ENCODE data around the gene SCPEP1. TPM values are rescaled to one million over a fixed set of nuclear protein-coding genes. Genes with fewer than 3 reads are reported as not detected.

SCPEP1 gene
- total and polyA plus RNA-seq, 2 donors from 2014 or later: 64.0 to 130 TPM

DNA sequence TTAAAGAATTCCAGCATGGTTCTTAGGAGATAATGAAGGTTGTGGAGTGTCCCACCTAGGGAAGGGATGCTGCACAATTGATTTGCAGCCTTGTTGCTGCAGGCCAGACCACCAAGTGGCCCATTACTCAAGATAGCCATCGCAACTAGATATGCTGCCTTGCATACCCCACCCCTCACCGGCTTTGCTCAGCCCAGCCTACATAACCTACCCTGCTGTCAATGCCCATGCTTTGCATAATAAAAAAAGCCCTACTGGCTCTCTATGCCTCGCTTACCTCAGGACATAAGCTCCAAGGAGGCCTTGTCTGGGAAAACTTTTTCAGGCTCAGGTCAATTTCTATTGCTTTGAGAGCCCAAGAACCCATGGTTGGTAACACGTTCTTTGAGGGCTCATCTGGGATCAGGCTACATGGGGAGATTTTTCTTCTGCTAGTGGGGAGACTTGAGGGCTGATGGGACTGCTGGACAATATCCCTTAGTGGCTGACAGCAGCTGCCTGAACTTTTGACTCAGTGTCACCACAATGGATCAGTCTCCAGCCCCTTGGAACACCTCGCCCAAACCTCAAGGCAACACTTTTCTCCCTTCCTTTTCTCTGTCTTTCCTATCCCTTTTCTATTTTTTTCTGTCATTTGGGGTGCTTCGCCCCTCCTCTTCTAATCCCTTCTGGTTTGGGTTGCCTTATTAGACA is 38.3 kb downstream of the SCPEP1 start:
- Histone ChIP-seq H3K27ac (ENCODE audit: low read depth in 2 of 2, low read length in 2 of 2) (no peak overlapping the region), H3K4me3 (ENCODE audit: low read length in 3 of 3) (no peak overlapping the region), H3K4me1 (ENCODE audit: control insufficient read depth in 2 of 3, insufficient read depth in 2 of 3, low read depth in 1 of 3, low read length in 3 of 3) (no peaks in the 10 kb centered on the region), H3K9me3 (ENCODE audit: control insufficient read depth in 2 of 3, insufficient read depth in 1 of 3, low read length in 3 of 3) (no peaks in the 10 kb centered on the region), H3K36me3 (ENCODE audit: control insufficient read depth in 2 of 3, insufficient read depth in 3 of 3, low read length in 3 of 3) (no peaks in the 10 kb centered on the region), H3K27me3 (ENCODE audit: control insufficient read depth, insufficient read depth, low read length) (no peaks in the 10 kb centered on the region), H3K9ac (ENCODE audit: low read length in 3 of 3) (no peak overlapping the region)
- FAIRE-seq (no peak), DNase-seq (no peak)
- intact Hi-C loops (cut with DNase I): no loop called here
- TF ChIP-seq, protein P1, sequence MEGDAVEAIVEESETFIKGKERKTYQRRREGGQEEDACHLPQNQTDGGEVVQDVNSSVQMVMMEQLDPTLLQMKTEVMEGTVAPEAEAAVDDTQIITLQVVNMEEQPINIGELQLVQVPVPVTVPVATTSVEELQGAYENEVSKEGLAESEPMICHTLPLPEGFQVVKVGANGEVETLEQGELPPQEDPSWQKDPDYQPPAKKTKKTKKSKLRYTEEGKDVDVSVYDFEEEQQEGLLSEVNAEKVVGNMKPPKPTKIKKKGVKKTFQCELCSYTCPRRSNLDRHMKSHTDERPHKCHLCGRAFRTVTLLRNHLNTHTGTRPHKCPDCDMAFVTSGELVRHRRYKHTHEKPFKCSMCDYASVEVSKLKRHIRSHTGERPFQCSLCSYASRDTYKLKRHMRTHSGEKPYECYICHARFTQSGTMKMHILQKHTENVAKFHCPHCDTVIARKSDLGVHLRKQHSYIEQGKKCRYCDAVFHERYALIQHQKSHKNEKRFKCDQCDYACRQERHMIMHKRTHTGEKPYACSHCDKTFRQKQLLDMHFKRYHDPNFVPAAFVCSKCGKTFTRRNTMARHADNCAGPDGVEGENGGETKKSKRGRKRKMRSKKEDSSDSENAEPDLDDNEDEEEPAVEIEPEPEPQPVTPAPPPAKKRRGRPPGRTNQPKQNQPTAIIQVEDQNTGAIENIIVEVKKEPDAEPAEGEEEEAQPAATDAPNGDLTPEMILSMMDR (IDR thresholded peaks at IDR 0.05; ENCODE audit: borderline replicate concordance, extremely low read depth, insufficient read depth): no peak

DNA sequence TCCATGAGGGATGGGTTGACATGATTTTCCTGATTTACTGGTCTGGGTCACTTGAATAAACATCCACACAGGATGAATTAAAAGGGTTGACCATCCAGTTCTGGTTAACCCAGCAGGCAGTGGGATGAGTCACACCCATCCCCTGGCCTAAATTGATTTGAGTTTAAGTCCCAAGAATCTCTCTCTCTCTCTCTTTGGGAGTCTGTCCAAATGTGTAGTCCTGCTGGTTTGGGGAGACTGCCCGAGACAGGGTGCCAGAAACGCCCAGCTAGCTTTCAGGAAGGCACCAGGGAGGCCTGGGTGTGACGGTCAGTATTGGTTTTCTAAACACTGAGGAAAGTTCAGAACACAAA is 38.8 kb downstream of the SCPEP1 start:
- TF ChIP-seq, protein P1 (IDR thresholded peaks at IDR 0.05; ENCODE audit: borderline replicate concordance, extremely low read depth, insufficient read depth): no peak
- no peak overlapping the region for H3K27ac ChIP-seq (ENCODE audit: low read depth in 2 of 2, low read length in 2 of 2)
- H3K27me3 ChIP-seq (ENCODE audit: control insufficient read depth, insufficient read depth, low read length): no peaks in the 10 kb centered on the region
- intact Hi-C loops (cut with DNase I): no loop called here
- H3K36me3 ChIP-seq (ENCODE audit: control insufficient read depth in 2 of 3, insufficient read depth in 3 of 3, low read length in 3 of 3): no peaks in the 10 kb centered on the region
- no peaks in the 10 kb centered on the region for H3K9me3 ChIP-seq (ENCODE audit: control insufficient read depth in 2 of 3, insufficient read depth in 1 of 3, low read length in 3 of 3)
- no peak overlapping the region for H3K9ac ChIP-seq (ENCODE audit: low read length in 3 of 3)
- FAIRE-seq: no peak
- no peak overlapping the region for H3K4me3 ChIP-seq (ENCODE audit: low read length in 3 of 3)
- H3K4me1 ChIP-seq (ENCODE audit: control insufficient read depth in 2 of 3, insufficient read depth in 2 of 3, low read depth in 1 of 3, low read length in 3 of 3): no peaks in the 10 kb centered on the region
- no peak for DNase-seq

DNA sequence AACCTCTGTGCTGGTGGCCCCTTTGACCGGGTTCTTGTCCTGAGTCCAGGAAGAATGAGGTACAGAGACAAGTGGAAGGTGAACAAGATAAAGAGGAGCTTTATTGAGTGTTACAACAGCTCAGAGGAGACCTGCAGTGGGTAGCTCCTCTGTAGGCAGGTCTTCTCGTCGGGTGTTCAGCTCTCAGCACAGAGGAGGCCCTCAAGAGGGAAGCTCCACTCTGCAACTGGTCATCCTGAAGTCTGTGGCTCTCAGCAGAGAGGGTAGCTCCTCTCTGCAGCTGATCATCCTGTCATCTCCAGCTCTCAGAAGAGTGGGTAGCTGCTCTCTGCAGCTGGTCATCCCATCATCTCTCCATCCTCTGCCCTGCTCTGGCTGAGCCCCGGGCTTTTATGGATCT is 39.7 kb downstream of the SCPEP1 start:
- H3K36me3 ChIP-seq (ENCODE audit: control insufficient read depth in 2 of 3, insufficient read depth in 3 of 3, low read length in 3 of 3): no peaks in the 10 kb centered on the region
- no peaks in the 10 kb centered on the region for H3K4me1 ChIP-seq (ENCODE audit: control insufficient read depth in 2 of 3, insufficient read depth in 2 of 3, low read depth in 1 of 3, low read length in 3 of 3)
- H3K9me3 ChIP-seq (ENCODE audit: control insufficient read depth in 2 of 3, insufficient read depth in 1 of 3, low read length in 3 of 3): no peaks in the 10 kb centered on the region
- FAIRE-seq (no peak), DNase-seq (no peak)
- TF ChIP-seq, protein P1 (IDR thresholded peaks at IDR 0.05; ENCODE audit: borderline replicate concordance, extremely low read depth, insufficient read depth): no peak
- intact Hi-C loops (cut with DNase I): no loop called here
- H3K27ac ChIP-seq (ENCODE audit: low read depth in 2 of 2, low read length in 2 of 2): no peak overlapping the region
- no peaks in the 10 kb centered on the region for H3K27me3 ChIP-seq (ENCODE audit: control insufficient read depth, insufficient read depth, low read length)
- H3K4me3 ChIP-seq (ENCODE audit: low read length in 3 of 3): no peak overlapping the region
- H3K9ac ChIP-seq (ENCODE audit: low read length in 3 of 3): no peak overlapping the region

DNA sequence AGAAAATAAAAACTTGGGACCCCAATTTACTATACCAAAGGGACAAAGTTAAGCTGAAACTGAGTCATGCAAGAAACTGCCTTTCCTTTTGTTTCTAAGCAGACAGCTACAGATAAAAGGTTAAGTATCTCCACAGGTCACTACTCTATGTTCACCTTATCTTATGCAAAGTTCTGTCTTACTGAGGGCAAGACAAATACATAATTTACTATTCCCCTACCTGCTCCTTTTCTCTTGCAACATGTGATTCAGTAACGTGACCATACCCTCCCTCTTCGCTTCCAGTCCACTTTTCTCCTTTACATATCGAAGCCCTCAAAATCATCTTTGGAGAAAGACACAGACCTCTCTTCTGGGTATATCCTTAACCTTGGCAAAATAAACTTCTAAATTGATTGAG is 42.3 kb downstream of the SCPEP1 start:
- Histone ChIP-seq H3K4me1 (ENCODE audit: control insufficient read depth in 2 of 3, insufficient read depth in 2 of 3, low read depth in 1 of 3, low read length in 3 of 3) (no peaks in the 10 kb centered on the region), H3K27me3 (ENCODE audit: control insufficient read depth, insufficient read depth, low read length) (no peaks in the 10 kb centered on the region), H3K36me3 (ENCODE audit: control insufficient read depth in 2 of 3, insufficient read depth in 3 of 3, low read length in 3 of 3) (no peaks in the 10 kb centered on the region), H3K9ac (ENCODE audit: low read length in 3 of 3) (no peak overlapping the region), H3K9me3 (ENCODE audit: control insufficient read depth in 2 of 3, insufficient read depth in 1 of 3, low read length in 3 of 3) (no peaks in the 10 kb centered on the region), H3K4me3 (ENCODE audit: low read length in 3 of 3) (no peak overlapping the region), H3K27ac (ENCODE audit: low read depth in 2 of 2, low read length in 2 of 2) (no peak overlapping the region)
- no peak for FAIRE-seq
- DNase-seq: no peak
- TF ChIP-seq, protein P1 (IDR thresholded peaks at IDR 0.05; ENCODE audit: borderline replicate concordance, extremely low read depth, insufficient read depth): no peak
- intact Hi-C loops (cut with DNase I): no loop called here
